ENCODE results near the gene EPAS1.

DNA sequence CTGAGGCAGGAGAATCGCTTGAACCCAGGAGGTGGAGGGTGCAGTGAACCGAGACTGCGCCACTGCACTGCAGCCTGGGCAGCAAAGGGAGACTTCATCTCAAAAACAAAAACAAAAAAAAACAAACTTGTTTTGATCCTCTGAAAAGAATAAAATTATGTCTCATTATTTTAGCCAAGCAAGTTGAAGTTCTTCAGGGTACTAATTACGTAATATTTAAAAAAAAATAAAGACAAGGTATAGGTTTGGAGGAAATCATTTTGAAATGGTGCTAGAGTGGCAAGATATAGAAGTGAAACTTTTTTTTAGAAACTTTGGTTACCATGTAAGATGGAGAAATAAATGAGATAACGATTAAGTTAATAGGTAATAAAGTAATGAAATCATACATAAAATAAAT, 127.7 kb downstream of the EPAS1 start:
- TF ChIP-seq, protein P1, sequence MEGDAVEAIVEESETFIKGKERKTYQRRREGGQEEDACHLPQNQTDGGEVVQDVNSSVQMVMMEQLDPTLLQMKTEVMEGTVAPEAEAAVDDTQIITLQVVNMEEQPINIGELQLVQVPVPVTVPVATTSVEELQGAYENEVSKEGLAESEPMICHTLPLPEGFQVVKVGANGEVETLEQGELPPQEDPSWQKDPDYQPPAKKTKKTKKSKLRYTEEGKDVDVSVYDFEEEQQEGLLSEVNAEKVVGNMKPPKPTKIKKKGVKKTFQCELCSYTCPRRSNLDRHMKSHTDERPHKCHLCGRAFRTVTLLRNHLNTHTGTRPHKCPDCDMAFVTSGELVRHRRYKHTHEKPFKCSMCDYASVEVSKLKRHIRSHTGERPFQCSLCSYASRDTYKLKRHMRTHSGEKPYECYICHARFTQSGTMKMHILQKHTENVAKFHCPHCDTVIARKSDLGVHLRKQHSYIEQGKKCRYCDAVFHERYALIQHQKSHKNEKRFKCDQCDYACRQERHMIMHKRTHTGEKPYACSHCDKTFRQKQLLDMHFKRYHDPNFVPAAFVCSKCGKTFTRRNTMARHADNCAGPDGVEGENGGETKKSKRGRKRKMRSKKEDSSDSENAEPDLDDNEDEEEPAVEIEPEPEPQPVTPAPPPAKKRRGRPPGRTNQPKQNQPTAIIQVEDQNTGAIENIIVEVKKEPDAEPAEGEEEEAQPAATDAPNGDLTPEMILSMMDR (conservative IDR thresholded peaks at IDR 0.05; ENCODE audit: low read depth, low read length), result no peak
- no peak for TF ChIP-seq EZH2 (IDR thresholded peaks at IDR 0.05; ENCODE audit: low read length, unreplicated experiment)
